GM12878 (cell line): ENCODE data around the gene DLL1.

Experiments used
- ATF3 ChIP-seq: IDR thresholded peaks from 2 replicates; pipeline ENCODE4 v1.6.1; 2011; ENCODE audit warnings: low read depth, mild to moderate bottlenecking, low read length, moderate library complexity, borderline replicate concordance; ENCODE audit errors: extremely low read depth
- CHD4 ChIP-seq: fragments of 200-600 bp; sonication (generic); IDR thresholded peaks from 2 replicates; pipeline ENCODE4 v1.6.1; 2016; ENCODE audit warnings: mild to moderate bottlenecking
- CTCF ChIP-seq, 3 experiments: IDR thresholded peaks in 2 of 3; conservative IDR thresholded peaks in 1 of 3; 2 replicates each; pipeline ENCODE4 v1.5.1; 2011; ENCODE audit warnings: low read depth in 3 of 3, low read length in 3 of 3, mild to moderate bottlenecking in 3 of 3, control low read depth in 2 of 3, moderate library complexity in 2 of 3, inconsistent platforms in 1 of 3, mixed read lengths in 1 of 3; ENCODE audit not compliant: control insufficient read depth in 2 of 3, insufficient read depth in 1 of 3; ENCODE audit errors: extremely low read depth in 1 of 3
- FOXM1 ChIP-seq: IDR thresholded peaks from 2 replicates; pipeline ENCODE4 v1.6.1; 2012; ENCODE audit warnings: low read depth, mild to moderate bottlenecking, inconsistent platforms, low read length, moderate library complexity
- KDM1A ChIP-seq: fragments of 200-600 bp; sonication (generic); IDR thresholded peaks from 2 replicates; pipeline ENCODE4 v1.6.1; 2016; ENCODE audit warnings: borderline replicate concordance
- MLLT1 ChIP-seq: fragments of 450-650 bp; IDR thresholded peaks from 2 replicates; pipeline ENCODE4 v1.6.1; 2016; ENCODE audit warnings: mild to moderate bottlenecking
- NFYB ChIP-seq: IDR thresholded peaks from 2 replicates; pipeline ENCODE4 v1.6.1; 2011; ENCODE audit warnings: low read depth, mild to moderate bottlenecking, low read length, improper control_type of control experiment, moderate library complexity; ENCODE audit not compliant: insufficient read depth
- RAD21 ChIP-seq: IDR thresholded peaks from 2 replicates; pipeline ENCODE4 v1.6.1; 2011; ENCODE audit warnings: mild to moderate bottlenecking, low read depth, low read length, moderate library complexity; ENCODE audit not compliant: insufficient read depth
- TCF7 ChIP-seq: IDR thresholded peaks from 2 replicates; pipeline ENCODE4 v1.6.1; 2014; ENCODE audit warnings: antibody characterized with exemption, borderline replicate concordance

GRCh38 chr6:170316071-170316470, 25.2 kb upstream of the DLL1 start:
- no peak for TF ChIP-seq TCF7
- no peak for TF ChIP-seq MLLT1
- no peak for TF ChIP-seq KDM1A
- no peak for TF ChIP-seq ATF3
- TF ChIP-seq CHD4 = no peak
- no peak for TF ChIP-seq NFYB
- TF ChIP-seq RAD21 = no peak
- no peak for TF ChIP-seq CTCF (IDR thresholded peaks at IDR 0.05 in 2 of 3, conservative IDR thresholded peaks at IDR 0.05 in 1 of 3; ENCODE audit: control insufficient read depth in 2 of 3, extremely low read depth in 1 of 3, insufficient read depth in 1 of 3, low read depth in 3 of 3, low read length in 3 of 3)
- TF ChIP-seq FOXM1 = no peak
